Activated naive CD4-positive, alpha-beta T cell treated with anti-CD3 and anti-CD28 coated beads, Interleukin-2, amount 50 U/mL, for 24 hours (primary cell): ENCODE results near the gene TNFRSF8.

Experiments used
- H3K27ac Mint-ChIP-seq: one replicate; pipeline ENCODE4 v1.8.0; 2021; ENCODE audit warnings: mild to moderate bottlenecking, mixed read lengths
- H3K27me3 Mint-ChIP-seq: one replicate; pipeline ENCODE4 v1.8.0; 2021; ENCODE audit warnings: mixed read lengths
- H3K36me3 Mint-ChIP-seq: one replicate; pipeline ENCODE4 v1.8.0; 2021; ENCODE audit warnings: mixed read lengths
- H3K4me1 Mint-ChIP-seq: one replicate; pipeline ENCODE4 v1.8.0; 2021; ENCODE audit warnings: mixed read lengths
- H3K4me3 Mint-ChIP-seq: one replicate; pipeline ENCODE4 v1.8.0; 2021; ENCODE audit warnings: mild to moderate bottlenecking, mixed read lengths
- H3K9me3 Mint-ChIP-seq: one replicate; pipeline ENCODE4 v1.8.0; 2021; ENCODE audit warnings: mixed read lengths

TNFRSF8 gene

GRCh38 chr1:12144236-12144635 is 81.1 kb downstream of the TNFRSF8 start:
- H3K4me1 Mint-ChIP-seq = peaks cover 49% of the 10 kb centered on the region
- H3K9me3 Mint-ChIP-seq = no peaks in the 10 kb centered on the region
- peaks cover 2% of the 10 kb centered on the region for H3K36me3 Mint-ChIP-seq
- no peak overlapping the region for H3K4me3 Mint-ChIP-seq
- H3K27ac Mint-ChIP-seq = peak overlapping the region; percentile 79
- H3K27me3 Mint-ChIP-seq = no peaks in the 10 kb centered on the region

- Mint-ChIP-seq H3K27ac (peak overlapping the region; percentile 59), H3K4me3 (no peak overlapping the region), H3K4me1 (peaks cover 56% of the 10 kb centered on the region), H3K27me3 (no peaks in the 10 kb centered on the region), H3K36me3 (peaks cover 2% of the 10 kb centered on the region), H3K9me3 (no peaks in the 10 kb centered on the region)
These were observed 81.9 kb downstream of the TNFRSF8 start for GRCh38 chr1:12144969-12145368.

- Mint-ChIP-seq H3K4me3 (no peak overlapping the region), H3K4me1 (peaks cover 64% of the 10 kb centered on the region), H3K27ac (no peak overlapping the region), H3K27me3 (no peaks in the 10 kb centered on the region), H3K9me3 (no peaks in the 10 kb centered on the region), H3K36me3 (peaks cover 2% of the 10 kb centered on the region)
These were observed 82.7 kb downstream of the TNFRSF8 start for GRCh38 chr1:12145616-12146342.

- H3K27ac Mint-ChIP-seq = peak overlapping the region; percentile 1
- H3K27me3 Mint-ChIP-seq = no peaks in the 10 kb centered on the region
- peaks cover 72% of the 10 kb centered on the region for H3K4me1 Mint-ChIP-seq
- peaks cover 2% of the 10 kb centered on the region for H3K36me3 Mint-ChIP-seq
- H3K4me3 Mint-ChIP-seq = no peak overlapping the region
- no peaks in the 10 kb centered on the region for H3K9me3 Mint-ChIP-seq
These were observed 83.4 kb downstream of the TNFRSF8 start for GRCh38 chr1:12146343-12147112.

- Mint-ChIP-seq H3K9me3 (no peaks in the 10 kb centered on the region), H3K4me3 (no peak overlapping the region), H3K27ac (peak overlapping the region; percentile 62), H3K36me3 (peaks cover 2% of the 10 kb centered on the region), H3K4me1 (peaks cover 79% of the 10 kb centered on the region), H3K27me3 (no peaks in the 10 kb centered on the region)
These were observed 84.1 kb downstream of the TNFRSF8 start for GRCh38 chr1:12147201-12147701.

GRCh38 chr1:12148160-12148957 is 85.3 kb downstream of the TNFRSF8 start:
- H3K36me3 Mint-ChIP-seq = peaks cover 2% of the 10 kb centered on the region
- H3K4me1 Mint-ChIP-seq = peaks cover 83% of the 10 kb centered on the region
- no peaks in the 10 kb centered on the region for H3K9me3 Mint-ChIP-seq
- no peaks in the 10 kb centered on the region for H3K27me3 Mint-ChIP-seq
- no peak overlapping the region for H3K4me3 Mint-ChIP-seq
- H3K27ac Mint-ChIP-seq = peak overlapping the region; percentile 63

GRCh38 chr1:12148958-12149790 is 86.1 kb downstream of the TNFRSF8 start:
- Mint-ChIP-seq H3K27ac (peak overlapping the region; percentile 63), H3K27me3 (no peaks in the 10 kb centered on the region), H3K4me3 (no peak overlapping the region), H3K4me1 (peaks cover 78% of the 10 kb centered on the region), H3K36me3 (peaks cover 2% of the 10 kb centered on the region), H3K9me3 (no peaks in the 10 kb centered on the region)

- Mint-ChIP-seq H3K9me3 (no peaks in the 10 kb centered on the region), H3K36me3 (peaks cover 2% of the 10 kb centered on the region), H3K4me3 (no peak overlapping the region), H3K27ac (peak overlapping the region; percentile 38), H3K27me3 (no peaks in the 10 kb centered on the region), H3K4me1 (peaks cover 78% of the 10 kb centered on the region)
These were observed 86.7 kb downstream of the TNFRSF8 start for GRCh38 chr1:12149791-12150175.

- H3K4me3 Mint-ChIP-seq = peak overlapping the region; percentile 55
- no peaks in the 10 kb centered on the region for H3K9me3 Mint-ChIP-seq
- H3K27me3 Mint-ChIP-seq = no peaks in the 10 kb centered on the region
These were observed 87.5 kb downstream of the TNFRSF8 start for GRCh38 chr1:12150456-12151200.

GRCh38 chr1:12151465-12151864 is 88.4 kb downstream of the TNFRSF8 start:
- H3K36me3 Mint-ChIP-seq = peaks cover 2% of the 10 kb centered on the region
- no peaks in the 10 kb centered on the region for H3K9me3 Mint-ChIP-seq
- no peaks in the 10 kb centered on the region for H3K27me3 Mint-ChIP-seq
- H3K4me1 Mint-ChIP-seq = peaks cover 90% of the 10 kb centered on the region
- peak overlapping the region; percentile 55 for H3K4me3 Mint-ChIP-seq
- H3K27ac Mint-ChIP-seq = peak overlapping the region; percentile 97

More at GRCh38 chr1:12150456-12151200, 87.5 kb downstream of the TNFRSF8 start:
- peak overlapping the region; percentile 48 for H3K27ac Mint-ChIP-seq
- peaks cover 86% of the 10 kb centered on the region for H3K4me1 Mint-ChIP-seq
- peaks cover 2% of the 10 kb centered on the region for H3K36me3 Mint-ChIP-seq

GRCh38 chr1:12152113-12152891 is 89.2 kb downstream of the TNFRSF8 start:
- Mint-ChIP-seq H3K4me1 (peaks cover 87% of the 10 kb centered on the region), H3K27ac (peak overlapping the region; percentile 97), H3K4me3 (peak overlapping the region; percentile 59), H3K27me3 (no peaks in the 10 kb centered on the region), H3K36me3 (peaks cover 2% of the 10 kb centered on the region), H3K9me3 (no peaks in the 10 kb centered on the region)

GRCh38 chr1:12153181-12153785 is 90.2 kb downstream of the TNFRSF8 start:
- Mint-ChIP-seq H3K27ac (peak overlapping the region; percentile 86), H3K9me3 (no peaks in the 10 kb centered on the region), H3K27me3 (no peaks in the 10 kb centered on the region), H3K4me1 (peaks cover 87% of the 10 kb centered on the region), H3K36me3 (peaks cover 2% of the 10 kb centered on the region), H3K4me3 (no peak overlapping the region)

- Mint-ChIP-seq H3K27me3 (no peaks in the 10 kb centered on the region), H3K36me3 (no peaks in the 10 kb centered on the region), H3K9me3 (no peaks in the 10 kb centered on the region), H3K4me3 (peak overlapping the region; percentile 23), H3K4me1 (peaks cover 81% of the 10 kb centered on the region), H3K27ac (peak overlapping the region; percentile 91)
These were observed 92.2 kb downstream of the TNFRSF8 start for GRCh38 chr1:12155328-12155727.
